CD4-positive, alpha-beta T cell treated with Interleukin-4 for 4 hours (primary cell): ENCODE data around the gene FOXD3.

Experiments used
- DNase-seq: peaks from one replicate; pipeline ENCODE4 v3.0.0-alpha.2; 2020

Gene FOXD3

DNA sequence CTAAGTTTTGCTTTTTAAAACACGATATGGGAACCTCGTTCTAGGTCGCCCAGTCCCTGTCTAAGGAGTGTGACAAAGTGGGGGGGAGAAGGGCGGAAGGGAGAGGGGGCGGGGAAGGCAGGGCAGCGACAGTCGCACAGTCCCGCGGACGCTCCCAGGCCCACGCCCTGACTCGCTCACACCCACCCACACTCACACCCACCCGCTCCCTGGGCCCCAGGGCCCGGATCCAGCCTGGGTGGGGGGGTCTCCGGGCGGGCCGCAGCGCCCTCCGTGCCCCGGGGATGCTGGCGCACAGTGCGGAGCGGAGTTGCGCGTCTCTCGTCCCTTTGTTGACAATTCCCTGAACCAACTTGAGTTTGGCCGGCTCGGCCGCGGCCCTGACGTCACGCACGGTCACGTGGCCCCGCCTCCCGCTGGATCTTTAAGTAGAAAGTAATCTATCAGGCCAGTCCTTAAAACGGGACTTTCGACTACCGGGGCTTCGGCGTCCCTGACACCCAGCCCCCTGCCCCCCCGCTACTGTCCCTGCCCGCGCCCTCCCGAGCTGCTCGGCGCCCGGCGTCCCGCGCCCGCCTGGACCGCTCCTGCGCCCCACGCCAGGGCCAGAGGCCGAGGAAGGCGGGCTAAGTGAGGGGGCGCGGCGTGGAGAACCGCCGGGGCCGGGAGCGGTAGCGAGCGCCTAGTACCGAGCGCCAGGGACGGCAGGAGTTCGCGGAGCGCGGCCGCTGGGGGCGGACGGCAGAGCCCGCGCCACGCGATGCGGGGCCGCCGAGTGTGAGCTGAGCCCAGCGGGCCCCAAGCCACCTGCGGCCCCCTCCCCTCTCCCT is at the start of gene FOXD3:
FOXD3 (plus strand) TSS at position 454 of the 830 bp plus-strand sequence. CDS start 492 bp downstream, outside the sequence.
- DNase-seq = no peak

- no peak for DNase-seq
Observed at GRCh38 chr1:63272811-63273210, 49.6 kb upstream of the FOXD3 start.

- DNase-seq = no peak
Observed at GRCh38 chr1:63274371-63274770, 48.0 kb upstream of the FOXD3 start.

DNA sequence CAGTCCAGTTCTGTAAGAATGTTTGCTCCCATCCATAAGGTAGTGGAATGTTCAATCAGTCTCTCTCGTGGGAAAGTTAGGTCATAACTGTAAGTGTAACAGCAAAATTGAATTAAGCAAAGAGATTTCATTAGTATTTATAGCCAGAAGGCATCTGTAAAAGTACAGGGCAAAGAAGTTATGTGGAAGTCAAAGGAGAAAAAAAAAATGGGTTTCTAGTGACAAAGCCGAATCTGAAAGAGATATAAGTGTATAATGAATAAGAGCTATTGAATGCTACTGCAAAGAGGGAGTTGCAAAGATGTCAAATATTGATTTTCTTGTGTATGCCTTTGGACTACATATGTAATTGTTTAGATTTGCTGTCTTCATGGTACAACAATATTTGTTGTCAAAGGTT is 47.4 kb upstream of the FOXD3 start:
- no peak for DNase-seq

DNA sequence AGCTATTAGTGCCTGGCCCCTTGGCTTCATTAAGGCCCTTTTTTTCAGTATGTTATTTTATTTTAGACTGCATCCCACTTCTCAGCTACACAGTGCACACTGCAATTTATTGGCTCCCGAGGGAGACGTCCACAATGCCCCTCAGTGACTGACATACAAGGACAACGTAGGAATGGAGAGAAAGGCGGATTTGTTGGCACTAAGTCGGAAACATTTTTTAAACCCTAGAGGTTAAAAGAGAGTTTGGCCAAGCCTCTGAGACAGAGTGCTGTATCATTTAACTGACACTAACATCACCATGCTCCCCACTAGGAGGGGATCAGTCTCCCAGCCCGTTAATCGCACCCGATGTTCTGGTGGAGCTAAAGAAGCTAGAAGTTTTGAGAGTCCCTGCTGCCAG is 45.7 kb upstream of the FOXD3 start:
- no peak for DNase-seq

DNA sequence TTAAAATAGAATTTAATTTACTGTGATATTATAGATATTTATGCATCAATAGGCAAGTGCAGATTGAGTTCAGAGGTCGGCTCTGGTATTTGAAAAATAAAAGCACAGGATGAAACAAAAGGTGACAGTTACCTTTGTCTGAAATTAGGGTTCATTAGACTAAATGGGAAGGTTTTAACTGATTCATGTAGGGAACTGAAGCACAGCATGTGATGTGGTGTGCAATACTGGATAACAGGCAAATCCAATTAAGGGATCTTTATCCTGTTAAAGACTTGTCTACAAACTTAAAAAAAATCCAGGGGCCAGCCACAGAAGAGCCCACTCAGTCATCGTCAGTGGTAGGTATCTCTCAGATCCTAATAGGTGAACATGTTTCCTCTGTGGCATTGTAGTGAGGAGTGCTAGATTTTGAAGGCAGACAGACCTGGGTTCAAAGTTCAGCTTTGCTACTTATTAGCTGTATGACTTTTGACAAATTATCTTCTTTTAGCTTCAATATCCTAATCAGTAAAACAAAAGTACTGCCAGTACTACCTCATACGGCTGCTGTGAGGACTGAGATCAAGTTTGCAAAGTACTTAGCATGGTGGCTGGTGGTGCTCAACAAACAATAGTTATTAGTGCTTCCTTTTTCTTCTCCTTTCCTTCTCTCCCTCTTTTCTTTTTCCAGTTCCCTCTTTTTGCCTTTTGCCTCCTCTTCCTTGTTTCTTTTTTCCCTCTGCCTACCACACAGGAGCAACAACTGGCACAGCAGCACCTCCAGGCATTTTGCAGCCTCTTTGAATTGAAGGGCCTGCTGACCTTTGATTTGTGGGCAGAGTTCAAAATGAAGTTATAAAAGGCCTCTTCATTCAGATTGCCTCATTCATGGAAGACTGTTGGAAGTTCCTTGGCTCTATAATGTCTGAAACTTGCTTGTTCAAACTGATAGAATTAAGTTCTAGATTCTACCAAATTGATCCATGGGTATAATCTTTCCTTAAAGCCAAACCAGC is 44.9 kb upstream of the FOXD3 start:
- DNase-seq = no peak

GRCh38 chr1:63281753-63282152 is 40.6 kb upstream of the FOXD3 start:
- no peak for DNase-seq

GRCh38 chr1:63289135-63289534 is 33.2 kb upstream of the FOXD3 start:
- DNase-seq = no peak

DNA sequence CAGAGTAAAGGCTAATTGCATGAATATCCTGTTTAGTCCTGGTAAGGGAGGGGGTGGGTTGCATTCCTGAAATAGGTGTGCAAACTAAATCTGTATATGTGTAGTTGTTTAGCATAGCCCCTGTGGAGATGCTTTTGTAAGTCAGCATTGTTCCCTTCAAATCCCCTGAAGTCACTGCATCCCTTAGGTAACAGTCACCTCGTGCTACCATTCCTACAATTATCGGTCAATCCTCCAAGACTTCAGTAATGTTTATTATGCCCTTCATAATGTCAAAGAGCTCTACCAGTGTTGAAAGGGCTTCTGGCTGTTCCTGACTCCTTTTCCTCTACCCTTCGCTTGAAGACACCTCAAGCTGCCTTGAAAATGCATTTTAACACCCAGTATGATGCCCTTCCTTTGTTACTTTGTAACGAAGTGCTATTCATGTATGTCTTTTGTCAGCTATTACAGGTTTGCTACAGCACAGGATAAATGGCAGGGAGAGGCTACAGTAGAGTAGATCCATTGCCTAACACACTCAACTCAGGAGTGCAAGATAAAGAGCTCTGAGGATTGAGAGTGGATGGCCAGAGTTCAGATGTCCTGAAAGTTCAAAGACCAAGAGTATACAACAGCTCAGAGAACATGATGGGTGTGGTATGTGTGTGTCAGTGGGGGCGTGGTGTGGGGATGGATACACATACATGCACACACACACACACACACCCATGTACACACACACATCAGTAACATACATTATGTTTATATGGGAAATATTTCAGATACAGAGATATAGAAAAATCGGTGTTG is 27.4 kb upstream of the FOXD3 start:
- no peak for DNase-seq

- no peak for DNase-seq
Observed at GRCh38 chr1:63304410-63304809, 18.0 kb upstream of the FOXD3 start.

DNA sequence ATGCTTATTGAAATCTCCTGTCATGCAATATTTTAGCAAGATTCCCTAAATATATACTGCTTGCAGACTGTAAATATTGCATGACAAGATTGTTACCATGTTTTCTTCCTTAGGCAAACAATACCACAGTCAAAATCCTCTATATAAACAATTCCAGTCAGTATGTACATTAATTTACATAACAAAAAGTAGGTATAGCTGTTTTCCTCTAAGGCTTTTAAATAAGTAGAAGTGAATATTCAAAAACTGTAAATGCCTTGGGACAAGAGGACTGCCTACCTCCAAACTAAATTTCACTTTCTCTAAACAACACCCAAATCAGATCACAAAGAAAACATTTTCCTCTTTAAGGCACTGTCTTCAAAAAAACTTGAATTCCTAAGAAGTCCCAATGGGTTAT is 17.3 kb upstream of the FOXD3 start:
- no peak for DNase-seq

DNA sequence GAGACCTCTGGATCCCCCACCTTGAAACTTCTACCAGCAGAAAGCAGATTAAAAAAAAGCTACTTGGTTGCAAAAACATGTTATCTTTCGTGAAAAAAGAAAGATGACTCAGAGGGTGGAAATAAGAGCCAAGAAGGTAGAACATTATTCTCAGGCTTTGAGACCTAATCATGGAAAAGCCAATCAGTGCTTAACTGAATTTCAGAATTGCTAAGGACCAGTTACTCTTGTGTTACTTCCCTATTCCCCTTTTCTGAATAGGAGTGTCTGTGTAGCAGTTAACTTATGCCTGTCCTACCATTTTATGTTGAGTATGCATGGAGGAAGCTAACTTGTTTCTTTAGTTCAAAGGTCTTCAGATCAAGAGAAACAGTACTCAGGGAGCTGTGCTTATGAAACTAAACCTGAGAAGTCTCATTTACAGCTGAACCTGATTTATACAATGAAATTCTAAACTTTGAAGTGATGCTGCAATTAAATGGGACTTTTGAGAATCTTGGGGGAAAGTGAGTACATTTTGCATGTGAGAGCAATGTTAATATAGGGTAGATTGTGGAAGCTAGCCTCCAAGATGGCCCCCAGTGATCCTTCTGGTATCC is 15.1 kb upstream of the FOXD3 start:
- no peak for DNase-seq

- no peak for DNase-seq
Observed at GRCh38 chr1:63316598-63316983, 5.8 kb upstream of the FOXD3 start.

DNA sequence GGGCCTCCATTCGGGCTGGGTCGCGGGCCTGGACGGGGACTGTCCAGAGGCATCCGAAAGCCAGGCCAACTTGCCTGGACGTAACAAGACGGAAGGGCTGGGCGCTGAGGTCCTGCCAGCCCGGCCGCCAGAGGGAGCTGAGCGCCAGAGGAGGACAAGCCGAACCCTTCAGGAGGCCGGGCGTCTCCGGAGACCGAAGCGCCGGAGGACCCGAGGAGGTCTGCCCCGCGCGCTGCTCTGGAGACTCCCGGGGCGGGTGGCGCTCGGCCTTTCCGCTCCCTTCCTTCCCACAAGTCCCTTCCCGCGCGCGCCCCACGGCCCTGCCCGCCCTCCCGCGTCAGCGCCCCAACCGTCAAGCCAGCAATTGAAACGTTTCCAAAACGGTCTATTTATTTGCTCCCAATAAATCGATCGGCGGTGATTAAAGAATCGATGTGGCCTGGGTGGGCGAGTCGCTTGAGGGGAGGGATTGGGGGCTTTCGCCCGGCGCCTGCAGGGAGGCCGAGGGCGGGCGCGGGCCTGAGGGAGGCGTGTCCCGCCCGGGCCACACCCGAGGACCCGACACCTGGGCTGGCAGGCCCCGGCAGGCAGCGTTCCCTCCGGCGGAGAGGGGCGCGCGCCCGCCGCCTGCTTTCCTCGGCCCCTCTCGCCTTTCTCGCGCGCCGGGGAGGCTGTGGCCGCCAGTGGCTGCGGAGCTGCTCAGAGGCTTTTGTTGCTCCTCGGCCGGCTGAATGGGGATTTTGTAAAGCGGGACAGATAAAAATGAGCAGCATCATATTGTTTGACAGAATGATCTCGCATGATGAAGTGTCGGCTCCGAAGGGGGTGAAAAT is 5.2 kb upstream of the FOXD3 start:
- DNase-seq = peak; percentile 24

- no peak for DNase-seq
Observed at GRCh38 chr1:63317817-63318152, 4.6 kb upstream of the FOXD3 start.

- DNase-seq = no peak
Observed at GRCh38 chr1:63318201-63318979, 4.0 kb upstream of the FOXD3 start.

GRCh38 chr1:63319046-63320021 is 3.0 kb upstream of the FOXD3 start:
- DNase-seq = no peak

GRCh38 chr1:63320022-63320721 is 2.2 kb upstream of the FOXD3 start:
- DNase-seq = no peak
